ENCODE measurements around the gene AKNAD1. TPM values are rescaled to one million over a fixed set of nuclear protein-coding genes. Genes with fewer than 3 reads are reported as not detected.

AKNAD1 gene
- total RNA-seq, 1 experiment from 2014 or later, result 0.26 TPM

DNA sequence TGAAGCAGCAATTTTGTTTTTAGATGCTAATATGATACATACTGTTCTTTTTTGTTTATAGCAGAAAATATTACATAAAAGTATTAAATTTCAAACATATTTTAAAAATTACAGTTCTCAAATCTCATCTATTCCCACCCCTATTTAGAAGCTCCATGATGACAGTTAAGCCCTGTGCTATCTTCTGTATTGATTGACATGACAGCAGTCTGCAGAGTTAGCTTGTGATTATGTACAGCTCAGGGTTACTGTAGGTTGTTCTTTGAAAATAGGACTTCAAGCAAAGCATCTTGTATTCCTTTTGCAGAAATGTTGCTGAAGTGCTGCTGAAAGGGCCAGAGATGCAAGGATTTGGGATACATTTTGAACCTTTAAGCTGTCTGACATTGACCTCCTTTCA lies 28.1 kb upstream of the AKNAD1 start:
- H3K27ac ChIP-seq (ENCODE audit: low read length), result no peak overlapping the region
- TF ChIP-seq SIN3A (IDR thresholded peaks at IDR 0.05; ENCODE audit: borderline replicate concordance, insufficient read depth, low read depth, low read length), result no peak
- TF ChIP-seq POLR2AphosphoS5 (IDR thresholded peaks at IDR 0.05; ENCODE audit: low read depth, low read length), result no peak
- no peak for TF ChIP-seq TCF7L2 (IDR thresholded peaks at IDR 0.05; ENCODE audit: low read depth, low read length)
- TF ChIP-seq, protein P1, sequence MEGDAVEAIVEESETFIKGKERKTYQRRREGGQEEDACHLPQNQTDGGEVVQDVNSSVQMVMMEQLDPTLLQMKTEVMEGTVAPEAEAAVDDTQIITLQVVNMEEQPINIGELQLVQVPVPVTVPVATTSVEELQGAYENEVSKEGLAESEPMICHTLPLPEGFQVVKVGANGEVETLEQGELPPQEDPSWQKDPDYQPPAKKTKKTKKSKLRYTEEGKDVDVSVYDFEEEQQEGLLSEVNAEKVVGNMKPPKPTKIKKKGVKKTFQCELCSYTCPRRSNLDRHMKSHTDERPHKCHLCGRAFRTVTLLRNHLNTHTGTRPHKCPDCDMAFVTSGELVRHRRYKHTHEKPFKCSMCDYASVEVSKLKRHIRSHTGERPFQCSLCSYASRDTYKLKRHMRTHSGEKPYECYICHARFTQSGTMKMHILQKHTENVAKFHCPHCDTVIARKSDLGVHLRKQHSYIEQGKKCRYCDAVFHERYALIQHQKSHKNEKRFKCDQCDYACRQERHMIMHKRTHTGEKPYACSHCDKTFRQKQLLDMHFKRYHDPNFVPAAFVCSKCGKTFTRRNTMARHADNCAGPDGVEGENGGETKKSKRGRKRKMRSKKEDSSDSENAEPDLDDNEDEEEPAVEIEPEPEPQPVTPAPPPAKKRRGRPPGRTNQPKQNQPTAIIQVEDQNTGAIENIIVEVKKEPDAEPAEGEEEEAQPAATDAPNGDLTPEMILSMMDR (IDR thresholded peaks at IDR 0.05), result no peak
- TF ChIP-seq, protein P2, sequence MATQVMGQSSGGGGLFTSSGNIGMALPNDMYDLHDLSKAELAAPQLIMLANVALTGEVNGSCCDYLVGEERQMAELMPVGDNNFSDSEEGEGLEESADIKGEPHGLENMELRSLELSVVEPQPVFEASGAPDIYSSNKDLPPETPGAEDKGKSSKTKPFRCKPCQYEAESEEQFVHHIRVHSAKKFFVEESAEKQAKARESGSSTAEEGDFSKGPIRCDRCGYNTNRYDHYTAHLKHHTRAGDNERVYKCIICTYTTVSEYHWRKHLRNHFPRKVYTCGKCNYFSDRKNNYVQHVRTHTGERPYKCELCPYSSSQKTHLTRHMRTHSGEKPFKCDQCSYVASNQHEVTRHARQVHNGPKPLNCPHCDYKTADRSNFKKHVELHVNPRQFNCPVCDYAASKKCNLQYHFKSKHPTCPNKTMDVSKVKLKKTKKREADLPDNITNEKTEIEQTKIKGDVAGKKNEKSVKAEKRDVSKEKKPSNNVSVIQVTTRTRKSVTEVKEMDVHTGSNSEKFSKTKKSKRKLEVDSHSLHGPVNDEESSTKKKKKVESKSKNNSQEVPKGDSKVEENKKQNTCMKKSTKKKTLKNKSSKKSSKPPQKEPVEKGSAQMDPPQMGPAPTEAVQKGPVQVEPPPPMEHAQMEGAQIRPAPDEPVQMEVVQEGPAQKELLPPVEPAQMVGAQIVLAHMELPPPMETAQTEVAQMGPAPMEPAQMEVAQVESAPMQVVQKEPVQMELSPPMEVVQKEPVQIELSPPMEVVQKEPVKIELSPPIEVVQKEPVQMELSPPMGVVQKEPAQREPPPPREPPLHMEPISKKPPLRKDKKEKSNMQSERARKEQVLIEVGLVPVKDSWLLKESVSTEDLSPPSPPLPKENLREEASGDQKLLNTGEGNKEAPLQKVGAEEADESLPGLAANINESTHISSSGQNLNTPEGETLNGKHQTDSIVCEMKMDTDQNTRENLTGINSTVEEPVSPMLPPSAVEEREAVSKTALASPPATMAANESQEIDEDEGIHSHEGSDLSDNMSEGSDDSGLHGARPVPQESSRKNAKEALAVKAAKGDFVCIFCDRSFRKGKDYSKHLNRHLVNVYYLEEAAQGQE (IDR thresholded peaks at IDR 0.05; ENCODE audit: insufficient read depth in 1 of 2, low read depth in 2 of 2, low read length in 1 of 2), result no peak
- CTCF ChIA-PET, result no interaction called here
- POLR2A ChIA-PET, result no interaction called here
- peaks cover 12% of the 10 kb centered on the region for H3K4me1 ChIP-seq (ENCODE audit: control insufficient read depth, insufficient read depth, low read length)
- in situ Hi-C loops (cut with HindIII; ENCODE audit: low pct_unique_long_range_greater_than_20kb, low sequenced_read_pairs), result no loop called here
- H3K27me3 ChIP-seq (ENCODE audit: control insufficient read depth, insufficient read depth, low read length), result no peaks in the 10 kb centered on the region
- intact Hi-C loops (cut with micrococcal nuclease; ENCODE audit: unreplicated experiment), result no loop called here
- no TSS peak for BruUV-seq (replicated peaks)
- H3K9me3 ChIP-seq (ENCODE audit: control insufficient read depth, insufficient read depth, low read depth, low read length), result no peaks in the 10 kb centered on the region
- no peak overlapping the region for H3K4me3 ChIP-seq (ENCODE audit: low read depth in 2 of 2, low read length in 2 of 2)
- DNase-seq (ENCODE audit: low read depth, low spot score) (no peak), ATAC-seq (no peak)
- H3K36me3 ChIP-seq (ENCODE audit: control insufficient read depth, insufficient read depth, low read length), result no peaks in the 10 kb centered on the region

DNA sequence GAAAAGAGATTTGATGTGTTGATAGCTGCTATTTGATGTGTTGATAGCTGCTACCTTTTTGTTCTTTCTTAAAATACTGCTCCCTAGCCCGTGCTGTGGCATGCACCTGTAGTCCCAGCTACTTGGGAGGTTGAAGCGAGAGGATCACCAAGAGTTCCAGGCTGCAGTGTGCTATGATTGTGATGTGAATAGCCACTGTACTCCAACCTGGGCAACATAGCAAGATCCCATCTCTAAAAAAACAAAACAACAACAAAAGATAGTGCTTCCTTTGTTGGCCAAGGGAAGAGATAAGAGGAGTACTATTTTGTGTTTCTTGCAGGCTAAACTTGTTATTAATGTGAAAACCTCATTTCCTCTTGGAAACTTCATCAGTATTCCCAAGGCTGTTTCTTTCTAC lies 25.9 kb upstream of the AKNAD1 start:
- POLR2A ChIA-PET, result no interaction called here
- no peak for DNase-seq (ENCODE audit: low read depth, low spot score)
- intact Hi-C loops (cut with micrococcal nuclease; ENCODE audit: unreplicated experiment) (no loop called here), in situ Hi-C loops (cut with HindIII; ENCODE audit: low pct_unique_long_range_greater_than_20kb, low sequenced_read_pairs) (no loop called here)
- Histone ChIP-seq H3K4me1 (ENCODE audit: control insufficient read depth, insufficient read depth, low read length) (peaks cover 16% of the 10 kb centered on the region), H3K36me3 (ENCODE audit: control insufficient read depth, insufficient read depth, low read length) (no peaks in the 10 kb centered on the region), H3K9me3 (ENCODE audit: control insufficient read depth, insufficient read depth, low read depth, low read length) (no peaks in the 10 kb centered on the region), H3K27me3 (ENCODE audit: control insufficient read depth, insufficient read depth, low read length) (no peaks in the 10 kb centered on the region), H3K4me3 (ENCODE audit: low read depth in 2 of 2, low read length in 2 of 2) (no peak overlapping the region), H3K27ac (ENCODE audit: low read length) (no peak overlapping the region)
- CTCF ChIA-PET, result interaction anchor here (0.6 kb wide), 1 partner anchor 1741 kb away, joined by 6 read pairs; no protein-coding TSS in a partner anchor
- TF ChIP-seq POLR2AphosphoS5 (IDR thresholded peaks at IDR 0.05; ENCODE audit: low read depth, low read length), result no peak
- TF ChIP-seq TCF7L2 (IDR thresholded peaks at IDR 0.05; ENCODE audit: low read depth, low read length), result no peak
- TF ChIP-seq, protein P1 (IDR thresholded peaks at IDR 0.05), result no peak
- TF ChIP-seq SIN3A (IDR thresholded peaks at IDR 0.05; ENCODE audit: borderline replicate concordance, insufficient read depth, low read depth, low read length), result no peak
- TF ChIP-seq, protein P2 (IDR thresholded peaks at IDR 0.05; ENCODE audit: insufficient read depth in 1 of 2, low read depth in 2 of 2, low read length in 1 of 2), result no peak
- ATAC-seq, result no peak
- BruUV-seq (replicated peaks), result no TSS peak

Measured in Panc1 (cell line).